Measurements from ENCODE around the gene MIR17HG. TPM values are rescaled to one million over a fixed set of nuclear protein-coding genes. Genes with fewer than 3 reads are reported as not detected.
A peak's percentile ranks its signal among the peaks of the same experiment; 100 is the strongest.
"Not testable (repeated sequence)": the region's sequence is repeated elsewhere in the genome, so short reads cannot be mapped to it uniquely, and the experiment has no call there.

MIR17HG gene
- 12.0 TPM for total RNA-seq

- DNase-seq = peak; percentile 79
Observed at GRCh38 chr13:91347202-91347995, at the start of gene MIR17HG. TSS of gene MIR17HG (plus strand) at chr13:91347687.

- DNase-seq = no peak
Observed at GRCh38 chr13:91298060-91298459, 49.4 kb upstream of the MIR17HG start.

- DNase-seq = no peak
Observed at GRCh38 chr13:91302111-91302510, 45.4 kb upstream of the MIR17HG start.

GRCh38 chr13:91303031-91303430, 44.5 kb upstream of the MIR17HG start:
- no peak for DNase-seq

- DNase-seq = peak; percentile 4
Observed at GRCh38 chr13:91304741-91305140, 42.7 kb upstream of the MIR17HG start.

- no peak for DNase-seq
Observed at GRCh38 chr13:91305652-91306051, 41.8 kb upstream of the MIR17HG start.

GRCh38 chr13:91307887-91308286, 39.6 kb upstream of the MIR17HG start:
- DNase-seq = no peak

GRCh38 chr13:91308299-91308698, 39.2 kb upstream of the MIR17HG start:
- no peak for DNase-seq

- no peak for DNase-seq
Observed at GRCh38 chr13:91311491-91311890, 36.0 kb upstream of the MIR17HG start.

GRCh38 chr13:91312324-91312723, 35.2 kb upstream of the MIR17HG start:
- no peak for DNase-seq

- DNase-seq = no peak
Observed at GRCh38 chr13:91313103-91313502, 34.4 kb upstream of the MIR17HG start.

GRCh38 chr13:91313581-91313980, 33.9 kb upstream of the MIR17HG start:
- DNase-seq = no peak

GRCh38 chr13:91314888-91315287, 32.6 kb upstream of the MIR17HG start:
- no peak for DNase-seq

- no peak for DNase-seq
Observed at GRCh38 chr13:91318886-91319285, 28.6 kb upstream of the MIR17HG start.

- no peak for DNase-seq
Observed at GRCh38 chr13:91319996-91320395, 27.5 kb upstream of the MIR17HG start.

GRCh38 chr13:91320990-91321389, 26.5 kb upstream of the MIR17HG start:
- not testable (repeated sequence) for DNase-seq

GRCh38 chr13:91323349-91323748, 24.1 kb upstream of the MIR17HG start:
- no peak for DNase-seq

GRCh38 chr13:91326146-91326545, 21.3 kb upstream of the MIR17HG start:
- no peak for DNase-seq

GRCh38 chr13:91328726-91329125, 18.8 kb upstream of the MIR17HG start:
- DNase-seq = no peak

GRCh38 chr13:91329733-91330132, 17.8 kb upstream of the MIR17HG start:
- DNase-seq = no peak

GRCh38 chr13:91331047-91331915, 16.2 kb upstream of the MIR17HG start:
- DNase-seq = no peak

GRCh38 chr13:91346062-91346461, 1.4 kb upstream of the MIR17HG start:
- DNase-seq = no peak

- peak; percentile 40 for DNase-seq
Observed at GRCh38 chr13:91346850-91347201, 661 bp upstream of the MIR17HG start.

Measured in skin of body (tissue), 2 donors.